Skeletal muscle tissue (tissue), 4 donors: Measurements from ENCODE around the gene SRGAP3. TPM values are rescaled to one million over a fixed set of nuclear protein-coding genes. Genes with fewer than 3 reads are reported as not detected.
A peak's percentile ranks its signal among the peaks of the same experiment; 100 is the strongest.

Experiments
- H3K27ac ChIP-seq: one replicate; pipeline ENCODE4 v1.7.0; 2013; ENCODE audit warnings: mild to moderate bottlenecking, low read depth, low read length, inconsistent platforms
- H3K27me3 ChIP-seq, 3 donors: one replicate each; pipeline ENCODE4 v1.7.0; 2013; ENCODE audit warnings: low read length in 3 of 3; ENCODE audit not compliant: control insufficient read depth in 3 of 3, insufficient read depth in 3 of 3
- H3K36me3 ChIP-seq, 3 donors: one replicate each; pipeline ENCODE4 v1.7.0; 2013; ENCODE audit warnings: low read length in 3 of 3; ENCODE audit not compliant: control insufficient read depth in 3 of 3, insufficient read depth in 3 of 3
- H3K4me1 ChIP-seq, 3 donors: one replicate each; pipeline ENCODE4 v1.7.0; 2013; ENCODE audit warnings: low read length in 3 of 3, mild to moderate bottlenecking in 3 of 3; ENCODE audit not compliant: control insufficient read depth in 3 of 3, insufficient read depth in 3 of 3
- H3K4me3 ChIP-seq, 3 donors: one replicate each; pipeline ENCODE4 v1.7.0; 2013; ENCODE audit warnings: low read length in 3 of 3
- H3K9ac ChIP-seq, 3 donors: one replicate each; pipeline ENCODE4 v1.7.0; 2013; ENCODE audit warnings: low read length in 3 of 3, mild to moderate bottlenecking in 3 of 3, moderate library complexity in 2 of 3, low read depth in 1 of 3
- H3K9me3 ChIP-seq, 3 donors: one replicate each; pipeline ENCODE4 v1.7.0; 2013; ENCODE audit warnings: low read length in 3 of 3; ENCODE audit not compliant: control insufficient read depth in 3 of 3
- total RNA-seq: library from RNA; depleted of rRNA; stranded (reverse); fragments of >200 nt; gene quantifications from one replicate; pipeline ENCODE4 v1.2.3, GENCODE V29; 2014
- donor health status: Osteomylitis.

The SRGAP3 gene
- total RNA-seq, 1 donor from 2014 or later = 15.7 TPM

- H3K4me3 ChIP-seq = no peak overlapping the region
- H3K4me1 ChIP-seq = peaks cover 0 to 5% (median 0%) of the 10 kb centered on the region in 3 donors
- no peaks in the 10 kb centered on the region for H3K9me3 ChIP-seq
- H3K36me3 ChIP-seq = no peaks in the 10 kb centered on the region
- no peak overlapping the region for H3K27ac ChIP-seq
- H3K9ac ChIP-seq = no peak overlapping the region
- H3K27me3 ChIP-seq = peaks cover 19 to 32% (median 22%) of the 10 kb centered on the region in 3 donors
Observed at GRCh38 chr3:8981296-8981695, 268.1 kb downstream of the SRGAP3 start.

DNA sequence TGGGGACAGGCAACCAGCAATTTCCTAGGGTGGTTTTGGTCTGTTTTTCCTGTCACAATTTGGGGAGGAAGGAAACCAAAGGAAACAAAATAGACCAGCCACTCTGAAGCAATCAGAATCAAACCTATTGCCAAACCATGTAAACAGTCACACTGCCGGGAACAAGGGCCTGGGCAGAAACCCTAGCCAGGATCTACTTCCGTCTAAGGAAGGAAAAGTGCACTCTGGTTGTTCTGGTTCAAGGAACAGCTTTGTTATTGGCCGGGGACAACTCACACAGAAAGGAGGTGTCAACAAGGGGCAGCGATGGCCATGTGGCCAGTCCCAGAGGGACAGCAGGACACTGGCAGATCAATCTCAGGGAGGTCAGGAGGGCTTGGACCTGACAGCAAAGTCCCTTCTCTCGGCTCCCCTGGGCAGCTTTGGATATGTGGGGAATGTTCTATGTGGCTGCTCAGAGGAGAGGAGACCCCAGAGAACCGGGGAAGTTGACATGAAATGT lies 268.6 kb downstream of the SRGAP3 start:
- Histone ChIP-seq H3K9me3 (no peaks in the 10 kb centered on the region), H3K27me3 (peaks cover 20 to 32% (median 25%) of the 10 kb centered on the region in 3 donors), H3K4me1 (peaks cover 0 to 5% (median 0%) of the 10 kb centered on the region in 3 donors), H3K4me3 (no peak overlapping the region), H3K27ac (no peak overlapping the region), H3K9ac (no peak overlapping the region), H3K36me3 (no peaks in the 10 kb centered on the region)

DNA sequence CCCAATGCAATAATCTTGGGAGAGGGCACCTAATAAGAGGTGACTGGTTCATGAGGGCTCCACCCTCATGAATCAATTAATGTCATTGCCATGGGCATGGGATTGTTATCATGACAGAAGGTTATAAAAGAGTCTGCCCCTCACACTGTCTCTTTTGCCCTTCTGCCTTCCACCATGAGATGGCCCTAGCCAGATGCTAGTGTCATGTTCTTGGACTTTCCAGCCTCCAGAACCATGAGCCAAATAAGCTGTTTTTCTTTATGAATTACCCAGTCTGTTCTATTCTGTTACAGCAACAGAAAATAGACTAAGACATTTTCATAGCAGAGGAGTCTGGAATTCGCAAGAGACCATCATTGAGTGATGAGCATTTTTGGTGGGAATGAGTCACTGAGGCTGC lies 270.2 kb downstream of the SRGAP3 start:
- Histone ChIP-seq H3K27me3 (peaks cover 23 to 34% (median 30%) of the 10 kb centered on the region in 3 donors), H3K36me3 (no peaks in the 10 kb centered on the region)

DNA sequence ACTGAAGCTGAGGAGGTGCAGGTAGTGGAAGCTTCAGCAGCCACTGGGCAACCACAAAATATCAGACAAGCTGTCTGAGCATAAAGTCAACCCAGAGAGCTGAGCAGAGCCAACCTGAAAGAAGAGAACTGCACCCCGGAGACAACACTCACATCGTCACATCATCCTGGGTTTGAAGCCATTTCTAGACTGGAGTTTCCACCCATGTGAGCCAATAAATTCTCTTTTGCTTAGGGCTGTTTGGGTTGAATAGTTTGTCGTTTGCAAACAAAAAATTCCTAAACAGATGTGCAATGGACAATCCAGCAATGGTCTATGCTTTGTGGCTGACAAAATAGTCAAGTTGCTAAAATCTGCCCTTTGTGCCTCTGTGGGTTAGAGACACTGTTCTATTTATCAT lies 270.9 kb downstream of the SRGAP3 start:
- Histone ChIP-seq H3K4me1 (peaks cover 0 to 5% (median 0%) of the 10 kb centered on the region in 3 donors), H3K9ac (no peak overlapping the region), H3K36me3 (no peaks in the 10 kb centered on the region), H3K27me3 (peaks cover 23 to 34% (median 30%) of the 10 kb centered on the region in 3 donors), H3K4me3 (no peak overlapping the region), H3K27ac (no peak overlapping the region), H3K9me3 (no peaks in the 10 kb centered on the region)

More for the DNA sequence above, 270.2 kb downstream of the SRGAP3 start:
- H3K27ac ChIP-seq = no peak overlapping the region
- H3K4me3 ChIP-seq = no peak overlapping the region
- peaks cover 0 to 5% (median 0%) of the 10 kb centered on the region in 3 donors for H3K4me1 ChIP-seq
- H3K9me3 ChIP-seq = no peaks in the 10 kb centered on the region
- H3K9ac ChIP-seq = no peak overlapping the region

DNA sequence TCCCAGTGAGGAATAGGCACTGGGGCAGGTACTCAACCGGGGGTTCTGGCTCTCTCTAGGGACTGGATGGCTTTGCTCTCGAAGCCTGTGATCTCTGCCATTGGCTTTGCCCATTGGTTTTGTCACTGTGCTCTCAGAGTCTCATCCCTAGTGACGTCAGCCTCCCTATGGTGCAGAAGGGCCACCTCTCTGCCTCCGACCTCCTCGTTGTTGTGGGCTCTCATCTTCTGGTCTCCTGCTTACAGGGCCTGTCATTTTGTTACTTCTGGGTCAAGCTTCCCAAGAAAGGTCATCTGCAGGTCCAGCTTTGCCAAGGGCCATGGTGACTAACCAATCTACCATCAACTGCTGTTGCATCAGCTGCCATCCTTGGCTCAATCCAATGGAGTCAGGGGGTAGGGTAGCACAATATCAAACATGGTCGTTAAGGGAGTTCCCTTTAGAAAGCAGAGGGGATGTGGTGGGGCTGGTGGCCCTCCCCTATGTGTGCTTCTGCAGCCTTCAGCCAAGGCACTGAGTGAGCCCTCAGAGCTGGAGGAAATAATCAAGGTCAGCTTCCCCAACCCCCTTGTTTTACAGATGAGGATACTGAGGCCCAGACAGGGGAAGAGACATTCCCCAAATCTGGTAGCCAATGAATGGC lies 272.8 kb downstream of the SRGAP3 start:
- Histone ChIP-seq H3K9ac (no peak overlapping the region), H3K36me3 (no peaks in the 10 kb centered on the region), H3K4me3 (no peak overlapping the region), H3K4me1 (peaks cover 0 to 5% (median 0%) of the 10 kb centered on the region in 3 donors), H3K9me3 (no peaks in the 10 kb centered on the region), H3K27ac (no peak overlapping the region), H3K27me3 (peaks cover 21 to 34% (median 30%) of the 10 kb centered on the region in 3 donors)

- Histone ChIP-seq H3K9me3 (no peaks in the 10 kb centered on the region), H3K27ac (no peak overlapping the region), H3K4me1 (no peaks in the 10 kb centered on the region), H3K27me3 (peaks cover 17 to 24% (median 23%) of the 10 kb centered on the region in 3 donors), H3K4me3 (no peak overlapping the region), H3K36me3 (no peaks in the 10 kb centered on the region), H3K9ac (no peak overlapping the region)
Observed at GRCh38 chr3:8975081-8976020, 274.1 kb downstream of the SRGAP3 start.

DNA sequence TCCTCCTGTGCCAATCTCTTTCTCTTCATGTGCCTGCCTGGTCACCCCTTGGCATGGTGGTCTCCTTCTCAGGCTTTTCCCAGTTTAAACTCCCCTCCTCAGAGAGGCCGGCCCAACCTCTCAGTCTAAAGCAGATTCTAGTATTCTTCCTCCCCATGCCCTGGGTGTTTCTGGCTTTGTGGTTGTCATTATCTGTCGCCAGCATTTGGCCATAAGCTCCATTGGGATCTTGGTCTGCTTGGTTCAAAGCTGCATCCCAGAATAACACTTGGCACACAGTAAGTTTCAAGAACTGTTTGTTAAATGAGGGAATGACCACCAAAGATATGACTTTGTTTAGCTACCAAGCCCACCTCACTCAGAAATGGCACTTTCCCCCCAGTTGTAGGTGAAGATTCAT lies 275.0 kb downstream of the SRGAP3 start:
- Histone ChIP-seq H3K9me3 (no peaks in the 10 kb centered on the region), H3K9ac (peak overlapping the region in 1 of 3 donors; percentile 17), H3K27ac (no peak overlapping the region), H3K4me1 (no peaks in the 10 kb centered on the region), H3K36me3 (no peaks in the 10 kb centered on the region), H3K27me3 (peaks cover 15 to 24% (median 23%) of the 10 kb centered on the region in 3 donors), H3K4me3 (no peak overlapping the region)

DNA sequence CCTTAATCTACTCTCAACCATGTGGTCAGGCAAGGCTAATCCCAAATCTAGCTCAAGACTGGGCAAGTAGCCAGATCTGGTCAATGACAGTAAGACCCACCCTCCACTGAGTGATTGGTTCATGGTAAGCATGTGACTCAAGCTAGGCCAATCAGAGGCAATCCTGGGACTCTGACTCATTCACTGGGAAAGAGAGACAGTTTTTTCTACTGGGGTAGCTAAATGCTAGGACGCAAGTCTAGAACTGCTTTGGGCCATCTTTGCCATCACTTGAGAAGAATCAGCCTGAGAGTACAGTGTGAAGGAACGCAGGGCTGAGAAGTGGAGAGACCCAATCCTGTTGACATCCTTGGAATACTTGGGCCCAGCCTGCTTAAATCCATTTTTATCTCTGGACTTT lies 276.8 kb downstream of the SRGAP3 start:
- H3K36me3 ChIP-seq = no peaks in the 10 kb centered on the region
- H3K9me3 ChIP-seq = no peaks in the 10 kb centered on the region
- no peak overlapping the region for H3K27ac ChIP-seq
- no peak overlapping the region for H3K4me3 ChIP-seq
- no peak overlapping the region for H3K9ac ChIP-seq
- H3K4me1 ChIP-seq = no peaks in the 10 kb centered on the region
- H3K27me3 ChIP-seq = peaks cover 13 to 27% (median 20%) of the 10 kb centered on the region in 3 donors

DNA sequence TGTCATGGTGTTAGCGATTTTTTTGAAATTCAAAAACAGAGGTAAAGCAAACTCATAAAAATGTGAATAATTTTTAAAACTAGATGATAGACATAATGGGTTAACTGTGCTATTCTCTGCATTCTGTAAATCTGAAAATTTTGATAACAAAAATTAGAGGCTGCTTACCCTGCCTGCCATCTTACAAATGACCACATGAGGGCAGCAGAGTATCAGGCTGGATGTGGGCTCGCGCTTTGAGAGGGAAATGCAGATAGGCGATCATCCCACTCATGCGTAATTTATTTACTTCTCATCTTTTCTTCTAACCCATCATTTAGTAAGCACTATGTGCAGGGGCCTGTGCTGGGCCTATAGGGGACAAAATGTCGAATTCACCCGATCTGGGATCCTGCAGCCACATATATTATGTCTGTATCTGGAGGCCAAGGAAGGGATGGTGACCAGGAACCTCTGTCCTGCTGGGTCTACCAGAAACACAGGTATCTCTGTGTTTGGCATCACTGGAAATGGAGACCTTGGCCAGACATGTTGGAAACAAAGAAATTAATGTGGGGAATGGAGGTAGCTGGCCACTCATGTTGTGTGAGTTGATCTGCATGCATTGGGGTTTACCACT lies 278.4 kb downstream of the SRGAP3 start:
- Histone ChIP-seq H3K9ac (no peak overlapping the region), H3K36me3 (no peaks in the 10 kb centered on the region), H3K4me1 (no peaks in the 10 kb centered on the region), H3K27ac (no peak overlapping the region), H3K27me3 (peaks cover 9 to 15% (median 12%) of the 10 kb centered on the region in 3 donors), H3K4me3 (no peak overlapping the region), H3K9me3 (no peaks in the 10 kb centered on the region)
